WTC11 (cell line): ENCODE measurements around the gene ITGAE. TPM values are rescaled to one million over a fixed set of nuclear protein-coding genes. Genes with fewer than 3 reads are reported as not detected.

ENCODE experiments used
- ATAC-seq: fragments of 200-7000 bp; cut with Tn5 transposase; 2 replicates; pipeline ENCODE4 v1.10.0; 2021; ENCODE audit warnings: mild to moderate bottlenecking, moderate library complexity
- CTCF ChIA-PET: fragments of 300-600 bp; sonication (Branson Sonifier 250); formaldehyde crosslinking; loops from one replicate; lab custom pipeline; 2021; ENCODE audit warnings: antibody characterized with exemption; lab: Charles Lee
- POLR2A ChIA-PET: fragments of 350-600 bp; sonication (Branson Sonifier 250); formaldehyde crosslinking; loops from one replicate; lab custom pipeline; 2021; ENCODE audit warnings: antibody characterized with exemption; lab: Charles Lee
- DNase-seq: peaks from one replicate; pipeline ENCODE4 v3.0.0; 2021; ENCODE audit warnings: low spot score
- H3K27ac Mint-ChIP-seq: 2 replicates; pipeline ENCODE4 v1.8.0; 2021; ENCODE audit warnings: mixed read lengths
- H3K27me3 Mint-ChIP-seq: 2 replicates; pipeline ENCODE4 v1.8.0; 2021; ENCODE audit warnings: low read depth, mild to moderate bottlenecking, moderate library complexity, mixed read lengths
- H3K36me3 Mint-ChIP-seq: 2 replicates; pipeline ENCODE4 v1.8.0; 2021; ENCODE audit warnings: mixed read lengths
- H3K4me1 Mint-ChIP-seq: 2 replicates; pipeline ENCODE4 v1.8.0; 2022; ENCODE audit warnings: mixed read lengths
- H3K4me3 Mint-ChIP-seq: 2 replicates; pipeline ENCODE4 v1.8.0; 2021; ENCODE audit warnings: mild to moderate bottlenecking, moderate library complexity, mixed read lengths
- H3K9me3 Mint-ChIP-seq: 2 replicates; pipeline ENCODE4 v1.8.0; 2021; ENCODE audit warnings: mixed read lengths
- ARID4B ChIP-seq: sonication (generic); formaldehyde crosslinking; IDR thresholded peaks from 2 replicates; pipeline ENCODE4 v1.8.0; 2023; ENCODE audit warnings: missing genetic modification reagents, mild to moderate bottlenecking, borderline replicate concordance
- ATF1 ChIP-seq: sonication (generic); formaldehyde crosslinking; IDR thresholded peaks from 2 replicates; pipeline ENCODE4 v1.8.1; 2023; ENCODE audit warnings: mild to moderate bottlenecking, moderate library complexity, missing genetic modification reagents
- CREM ChIP-seq: sonication (generic); formaldehyde crosslinking; IDR thresholded peaks from 2 replicates; pipeline ENCODE4 v1.8.1; 2022; ENCODE audit warnings: mild to moderate bottlenecking, missing genetic modification reagents, moderate library complexity
- ETV6 ChIP-seq: sonication (generic); formaldehyde crosslinking; IDR thresholded peaks from 2 replicates; pipeline ENCODE4 v1.8.1; 2022; ENCODE audit warnings: mild to moderate bottlenecking, missing genetic modification reagents
- FOXP1 ChIP-seq: sonication (generic); formaldehyde crosslinking; IDR thresholded peaks from 2 replicates; pipeline ENCODE4 v1.8.0; 2022; ENCODE audit warnings: missing genetic modification reagents, mild to moderate bottlenecking, moderate library complexity, borderline replicate concordance
- GRHL2 ChIP-seq: fragments of 250-450 bp; sonication (Bioruptor Pico); IDR thresholded peaks from 2 replicates; pipeline ENCODE4 v1.8.0; 2022; ENCODE audit warnings: mild to moderate bottlenecking, moderate library complexity; ENCODE audit not compliant: insufficient replicate concordance, severe bottlenecking
- GTF2I ChIP-seq: fragments of 250-450 bp; sonication (Bioruptor Pico); conservative IDR thresholded peaks from 2 replicates; pipeline ENCODE4 v1.4.0; 2021; ENCODE audit warnings: mild to moderate bottlenecking
- HMGA2 ChIP-seq: fragments of 250-450 bp; sonication (Bioruptor Pico); IDR thresholded peaks from 2 replicates; pipeline ENCODE4 v1.4.0; 2021; ENCODE audit warnings: mild to moderate bottlenecking, moderate library complexity
- HMGXB4 ChIP-seq: sonication (generic); formaldehyde crosslinking; IDR thresholded peaks from 2 replicates; pipeline ENCODE4 v1.8.1; 2023; ENCODE audit warnings: mild to moderate bottlenecking, moderate library complexity, missing genetic modification reagents
- IRF2 ChIP-seq: sonication (generic); formaldehyde crosslinking; IDR thresholded peaks from 2 replicates; pipeline ENCODE4 v1.8.0; 2022; ENCODE audit warnings: low read depth, missing genetic modification reagents, borderline replicate concordance
- JAZF1 ChIP-seq: fragments of 250-450 bp; sonication (Bioruptor Pico); IDR thresholded peaks from 2 replicates; pipeline ENCODE4 v1.9.0; 2021; ENCODE audit warnings: moderate library complexity, mild to moderate bottlenecking, inconsistent platforms
- SP1 ChIP-seq: sonication (generic); formaldehyde crosslinking; conservative IDR thresholded peaks from 2 replicates; pipeline ENCODE4 v1.8.1; 2022; ENCODE audit warnings: missing genetic modification reagents
- TEAD1 ChIP-seq: sonication (generic); formaldehyde crosslinking; IDR thresholded peaks from 2 replicates; pipeline ENCODE4 v1.8.0; 2022; ENCODE audit warnings: mild to moderate bottlenecking, missing genetic modification reagents
- TEAD4 ChIP-seq: sonication (generic); formaldehyde crosslinking; IDR thresholded peaks from 2 replicates; pipeline ENCODE4 v1.8.0; 2022; ENCODE audit warnings: mild to moderate bottlenecking, missing genetic modification reagents
- TP53 ChIP-seq: sonication (generic); formaldehyde crosslinking; IDR thresholded peaks from 2 replicates; pipeline ENCODE4 v1.8.1; 2023; ENCODE audit warnings: mild to moderate bottlenecking, missing genetic modification reagents
- ZNF263 ChIP-seq: sonication (generic); formaldehyde crosslinking; IDR thresholded peaks from 2 replicates; pipeline ENCODE4 v1.8.1; 2022; ENCODE audit warnings: low read depth, mild to moderate bottlenecking, moderate library complexity, missing genetic modification reagents
- total RNA-seq: library from RNA; stranded (reverse); gene quantifications from 3 replicates; pipeline ENCODE4 v1.2.3, GENCODE V29; 2021
- TF ChIP-seq, protein P1 (sequence below): sonication (generic); formaldehyde crosslinking; IDR thresholded peaks from 2 replicates; pipeline ENCODE4 v1.8.1; 2023; ENCODE audit warnings: mild to moderate bottlenecking, missing genetic modification reagents, moderate library complexity
- TF ChIP-seq, protein P2 (sequence below): fragments of 250-450 bp; sonication (Bioruptor Pico); IDR thresholded peaks from 2 replicates; pipeline ENCODE4 v2.1.2; 2022; ENCODE audit warnings: mild to moderate bottlenecking, moderate library complexity
- TF ChIP-seq, protein P3 (sequence below): sonication (generic); formaldehyde crosslinking; IDR thresholded peaks from 2 replicates; pipeline ENCODE4 v1.8.0; 2023; ENCODE audit warnings: missing genetic modification reagents

The ITGAE gene
- total RNA-seq, 1 experiment from 2014 or later = 19.5 TPM

DNA sequence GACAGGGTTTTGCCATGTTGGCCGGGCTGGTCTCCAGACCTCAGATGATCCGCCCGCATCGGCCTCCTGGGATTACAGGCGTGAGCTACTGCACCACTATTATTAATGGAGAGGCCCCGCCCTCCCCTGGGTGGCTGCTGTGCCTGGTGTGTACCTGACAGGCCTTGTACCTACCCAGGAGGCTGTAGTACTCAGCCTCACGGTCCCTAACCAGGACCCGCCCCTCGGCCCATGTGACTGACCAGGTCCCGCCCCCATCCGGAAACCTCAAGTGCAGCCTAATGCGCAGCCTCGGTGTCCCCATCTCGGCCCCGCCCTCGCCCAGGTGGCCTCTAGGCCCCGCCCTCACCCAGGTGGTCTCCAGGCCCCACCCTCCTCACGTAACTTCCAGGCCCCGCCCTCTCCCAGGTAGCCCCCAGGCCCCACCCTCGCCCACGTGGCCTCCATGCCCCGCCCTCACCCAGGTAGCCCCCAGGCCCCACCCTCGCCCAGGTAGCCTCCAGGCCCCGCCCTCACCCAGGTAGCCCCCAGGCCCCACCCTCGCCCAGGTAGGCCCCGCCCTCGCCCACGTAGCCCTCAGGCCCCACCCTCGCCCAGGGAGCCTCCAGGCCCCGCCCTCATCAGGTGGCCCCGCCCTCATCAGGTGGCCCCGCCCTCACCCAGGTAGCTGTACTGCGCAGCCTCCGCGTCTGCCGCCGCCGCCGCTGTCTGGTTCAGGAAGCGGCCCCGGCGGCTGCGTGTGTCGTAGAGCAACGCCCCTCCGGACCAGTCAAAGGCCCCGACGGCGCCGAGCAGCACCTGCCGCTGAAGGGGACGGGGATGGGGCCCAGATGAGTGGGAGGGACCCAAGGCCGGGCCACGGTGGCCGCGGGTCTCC is 46.3 kb downstream of the ITGAE start (continued):
- TF ChIP-seq ARID4B (CRISPR knock-in tag) (peak; percentile 59; the same call in 1 of the 2 replicates), ETV6 (CRISPR knock-in tag) (0 out of 2 replicates have a peak, but pooled peaks have one; percentile 78), HMGA2 (no peak), TP53 (CRISPR knock-in tag) (no peak), FOXP1 (CRISPR knock-in tag) (peak; percentile 79; the same call in 1 of the 2 replicates), SP1 (CRISPR knock-in tag) (peak; percentile 88), TEAD1 (CRISPR knock-in tag) (peak; percentile 69; the same call in 1 of the 2 replicates)
- TF ChIP-seq, protein P1, sequence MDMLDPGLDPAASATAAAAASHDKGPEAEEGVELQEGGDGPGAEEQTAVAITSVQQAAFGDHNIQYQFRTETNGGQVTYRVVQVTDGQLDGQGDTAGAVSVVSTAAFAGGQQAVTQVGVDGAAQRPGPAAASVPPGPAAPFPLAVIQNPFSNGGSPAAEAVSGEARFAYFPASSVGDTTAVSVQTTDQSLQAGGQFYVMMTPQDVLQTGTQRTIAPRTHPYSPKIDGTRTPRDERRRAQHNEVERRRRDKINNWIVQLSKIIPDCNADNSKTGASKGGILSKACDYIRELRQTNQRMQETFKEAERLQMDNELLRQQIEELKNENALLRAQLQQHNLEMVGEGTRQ (CRISPR knock-in tag) = peak; percentile 92
- TF ChIP-seq, protein P2, sequence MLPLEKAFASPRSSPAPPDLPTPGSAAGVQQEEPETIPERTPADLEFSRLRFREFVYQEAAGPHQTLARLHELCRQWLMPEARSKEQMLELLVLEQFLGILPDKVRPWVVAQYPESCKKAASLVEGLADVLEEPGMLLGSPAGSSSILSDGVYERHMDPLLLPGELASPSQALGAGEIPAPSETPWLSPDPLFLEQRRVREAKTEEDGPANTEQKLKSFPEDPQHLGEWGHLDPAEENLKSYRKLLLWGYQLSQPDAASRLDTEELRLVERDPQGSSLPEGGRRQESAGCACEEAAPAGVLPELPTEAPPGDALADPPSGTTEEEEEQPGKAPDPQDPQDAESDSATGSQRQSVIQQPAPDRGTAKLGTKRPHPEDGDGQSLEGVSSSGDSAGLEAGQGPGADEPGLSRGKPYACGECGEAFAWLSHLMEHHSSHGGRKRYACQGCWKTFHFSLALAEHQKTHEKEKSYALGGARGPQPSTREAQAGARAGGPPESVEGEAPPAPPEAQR (CRISPR knock-in tag) = no peak

GRCh38 chr17:3754066-3754457 is 46.9 kb downstream of the ITGAE start:
- POLR2A ChIA-PET = interaction anchor here (1.5 kb wide), 1 partner anchor 92 kb away, joined by 8 read pairs; the partner anchor contains the start of gene NCBP3
- H3K36me3 Mint-ChIP-seq = no peaks in the 10 kb centered on the region
- ATAC-seq = no peak
- H3K27ac Mint-ChIP-seq = 0 out of 2 replicates have a peak overlapping the region, but pooled peaks have one; percentile 70
- CTCF ChIA-PET = interaction anchor here (1.4 to 10.0 kb wide), 4 partner anchors 15 to 73 kb away, joined by 5 to 117 read pairs (median 10); no protein-coding TSS in a partner anchor
- H3K27me3 Mint-ChIP-seq = no peaks in the 10 kb centered on the region
- no peak for DNase-seq
- H3K9me3 Mint-ChIP-seq = no peaks in the 10 kb centered on the region
- no peak for TF ChIP-seq GRHL2 (CRISPR knock-in tag)
- no peak for TF ChIP-seq HMGXB4
- TF ChIP-seq IRF2 (CRISPR knock-in tag) = no peak
- no peak for TF ChIP-seq TEAD4 (CRISPR knock-in tag)
- TF ChIP-seq, protein P3, sequence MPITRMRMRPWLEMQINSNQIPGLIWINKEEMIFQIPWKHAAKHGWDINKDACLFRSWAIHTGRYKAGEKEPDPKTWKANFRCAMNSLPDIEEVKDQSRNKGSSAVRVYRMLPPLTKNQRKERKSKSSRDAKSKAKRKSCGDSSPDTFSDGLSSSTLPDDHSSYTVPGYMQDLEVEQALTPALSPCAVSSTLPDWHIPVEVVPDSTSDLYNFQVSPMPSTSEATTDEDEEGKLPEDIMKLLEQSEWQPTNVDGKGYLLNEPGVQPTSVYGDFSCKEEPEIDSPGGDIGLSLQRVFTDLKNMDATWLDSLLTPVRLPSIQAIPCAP (CRISPR knock-in tag) = no peak
- TF ChIP-seq JAZF1 (CRISPR knock-in tag) = no peak
- no peak for TF ChIP-seq ATF1 (CRISPR knock-in tag)
- TF ChIP-seq ZNF263 (CRISPR knock-in tag) = no peak
- TF ChIP-seq GTF2I (CRISPR knock-in tag) = no peak
- TF ChIP-seq HMGA2 = no peak
- no peak for TF ChIP-seq CREM (CRISPR knock-in tag)
- TF ChIP-seq, all 79 proteins: peak for 0
- Mint-ChIP-seq H3K4me3 (peak overlapping the region; percentile 60), H3K4me1 (peaks cover 15% of the 10 kb centered on the region)
